ENCODE measurements around the gene EDC4.

Gene EDC4

GRCh38 chr16:67847064-67847861 is 25.6 kb upstream of the EDC4 start, which contains the start of gene CENPT:
Gene CENPT, minus strand, starts transcription at chr16:67847693. Its CDS starts 13,834 bp downstream, at chr16:67833859.
- peak; percentile 86 for DNase-seq (ENCODE audit: low spot score)
- in situ Hi-C loops (cut with MboI; ENCODE audit: low pct_unique_long_range_greater_than_20kb, low sequenced_read_pairs, unreplicated experiment): no loop called here
- no peak for TF ChIP-seq CTCF (IDR thresholded peaks at IDR 0.05; ENCODE audit: extremely low read depth, insufficient read depth, missing control alignments)

GRCh38 chr16:67848118-67848517 is 24.7 kb upstream of the EDC4 start:
- TF ChIP-seq CTCF (IDR thresholded peaks at IDR 0.05; ENCODE audit: extremely low read depth, insufficient read depth, missing control alignments): no peak
- in situ Hi-C loops (cut with MboI; ENCODE audit: low pct_unique_long_range_greater_than_20kb, low sequenced_read_pairs, unreplicated experiment): no loop called here
- no peak for DNase-seq (ENCODE audit: low spot score)

- in situ Hi-C loops (cut with MboI; ENCODE audit: low pct_unique_long_range_greater_than_20kb, low sequenced_read_pairs, unreplicated experiment): no loop called here
- no peak for TF ChIP-seq CTCF (IDR thresholded peaks at IDR 0.05; ENCODE audit: extremely low read depth, insufficient read depth, missing control alignments)
- DNase-seq (ENCODE audit: low spot score): no peak
These were observed 19.2 kb upstream of the EDC4 start for GRCh38 chr16:67853670-67854069.

- no peak for DNase-seq (ENCODE audit: low spot score)
- TF ChIP-seq CTCF (IDR thresholded peaks at IDR 0.05; ENCODE audit: extremely low read depth, insufficient read depth, missing control alignments): no peak
- in situ Hi-C loops (cut with MboI; ENCODE audit: low pct_unique_long_range_greater_than_20kb, low sequenced_read_pairs, unreplicated experiment): no loop called here
These were observed 17.1 kb upstream of the EDC4 start for GRCh38 chr16:67855789-67856188.

GRCh38 chr16:67856927-67857546 is 15.8 kb upstream of the EDC4 start:
- no peak for DNase-seq (ENCODE audit: low spot score)
- in situ Hi-C loops (cut with MboI; ENCODE audit: low pct_unique_long_range_greater_than_20kb, low sequenced_read_pairs, unreplicated experiment): no loop called here
- TF ChIP-seq CTCF (IDR thresholded peaks at IDR 0.05; ENCODE audit: extremely low read depth, insufficient read depth, missing control alignments): no peak

GRCh38 chr16:67857547-67858233 is 15.2 kb upstream of the EDC4 start:
- in situ Hi-C loops (cut with MboI; ENCODE audit: low pct_unique_long_range_greater_than_20kb, low sequenced_read_pairs, unreplicated experiment): no loop called here
- TF ChIP-seq CTCF (IDR thresholded peaks at IDR 0.05; ENCODE audit: extremely low read depth, insufficient read depth, missing control alignments): no peak

More at GRCh38 chr16:67857547-67858233, 15.2 kb upstream of the EDC4 start:
- no peak for DNase-seq (ENCODE audit: low spot score)

All from GM13977 (cell line).